Sigmoid colon (tissue), 7 donors: Measurements from ENCODE around the gene FUBP3. TPM values are rescaled to one million over a fixed set of nuclear protein-coding genes. Genes with fewer than 3 reads are reported as not detected.
A peak's percentile ranks its signal among the peaks of the same experiment; 100 is the strongest.
"Not testable (repeated sequence)": the region's sequence is repeated elsewhere in the genome, so short reads cannot be mapped to it uniquely, and the experiment has no call there.

Source experiments
- DNase-seq: peaks from one replicate; pipeline ENCODE4 v3.0.0-alpha.2; 2019
- H3K27ac ChIP-seq, 4 donors: fragments of 200-600 bp; sonication (generic); one replicate each; pipeline ENCODE4 v1.5.1; 2016 to 2019; ENCODE audit warnings: mild to moderate bottlenecking in 1 of 4
- H3K27me3 ChIP-seq, 3 donors: fragments of 200-600 bp; sonication (generic); one replicate each; pipeline ENCODE4 v1.5.1; 2019; ENCODE audit warnings: mild to moderate bottlenecking in 1 of 3
- H3K36me3 ChIP-seq, 4 donors: fragments of 200-600 bp; sonication (generic); one replicate each; pipeline ENCODE4 v1.5.1; 2016 to 2019
- H3K4me1 ChIP-seq, 4 donors: fragments of 200-600 bp; sonication (generic); one replicate each; pipeline ENCODE4 v1.5.1; 2017 to 2019
- H3K4me3 ChIP-seq, 4 donors: fragments of 200-600 bp; sonication (generic); one replicate each; pipeline ENCODE4 v1.5.1; 2017 to 2019; ENCODE audit warnings: mild to moderate bottlenecking in 2 of 4, moderate library complexity in 1 of 4
- H3K9me3 ChIP-seq, 4 donors: fragments of 200-600 bp in 3 of 4; sonication (generic) in 3 of 4; one replicate each; pipeline versions ENCODE4 v1.5.1 to v1.6.1; 2013 to 2019
- EP300 ChIP-seq, 4 donors: sonication (generic); formaldehyde crosslinking; IDR thresholded peaks; one replicate each; pipeline ENCODE4 v1.6.1; 2017; ENCODE audit warnings: antibody characterized with exemption in 4 of 4
- POLR2A ChIP-seq, 2 donors: fragments of 450-650 bp; IDR thresholded peaks; one replicate each; pipeline ENCODE4 v1.6.1; 2016; ENCODE audit warnings: antibody characterized with exemption in 2 of 2, mild to moderate bottlenecking in 2 of 2, moderate library complexity in 2 of 2
- POLR2AphosphoS5 ChIP-seq, 4 donors: sonication (generic); formaldehyde crosslinking; IDR thresholded peaks; one replicate each; pipeline ENCODE4 v1.6.1; 2017; ENCODE audit warnings: antibody characterized with exemption in 4 of 4
- WGBS, 2 donors: extraction: QIAGEN DNeasy Blood & Tissue Kit; methylation state at CpG; one replicate each; pipeline ENCODE4 v1.1.7; 2013; 5-methylcytosine and 5-hydroxymethylcytosine counted together
- intact Hi-C: fragments of 100-400 bp; cut with DNase I; formaldehyde crosslinking; loops from one replicate; pipeline ENCODE4 v1.15.1; 2023
- polyA plus RNA-seq, 3 donors: library from polyadenylated mRNA; stranded (reverse); fragments of 200-250 nt; gene quantifications; one replicate each; pipeline ENCODE4 v1.2.3, GENCODE V29; 2013
- total RNA-seq, 4 donors: library from RNA; depleted of rRNA; stranded (reverse); fragments of >200 nt; gene quantifications; one replicate each; pipeline ENCODE4 v1.1.0, GENCODE V29; 2016
- TF ChIP-seq, protein P1 (sequence below), 4 experiments: fragments of 450-650 bp in 3 of 4; fragments of 200-600 bp in 1 of 4; IDR thresholded peaks; one replicate each; pipeline ENCODE4 v1.5.1; 2016 to 2019; ENCODE audit warnings: antibody characterized with exemption in 4 of 4, mild to moderate bottlenecking in 3 of 4, moderate library complexity in 2 of 4
- donor health status: healthy with polysubstance abuse.
- donor health status: Bipolar disorder and iron deficiency.
- donor health status: healthy.

The FUBP3 gene
- total and polyA plus RNA-seq, 7 donors: 19.4 to 44.4 (median 41.3) TPM

DNA sequence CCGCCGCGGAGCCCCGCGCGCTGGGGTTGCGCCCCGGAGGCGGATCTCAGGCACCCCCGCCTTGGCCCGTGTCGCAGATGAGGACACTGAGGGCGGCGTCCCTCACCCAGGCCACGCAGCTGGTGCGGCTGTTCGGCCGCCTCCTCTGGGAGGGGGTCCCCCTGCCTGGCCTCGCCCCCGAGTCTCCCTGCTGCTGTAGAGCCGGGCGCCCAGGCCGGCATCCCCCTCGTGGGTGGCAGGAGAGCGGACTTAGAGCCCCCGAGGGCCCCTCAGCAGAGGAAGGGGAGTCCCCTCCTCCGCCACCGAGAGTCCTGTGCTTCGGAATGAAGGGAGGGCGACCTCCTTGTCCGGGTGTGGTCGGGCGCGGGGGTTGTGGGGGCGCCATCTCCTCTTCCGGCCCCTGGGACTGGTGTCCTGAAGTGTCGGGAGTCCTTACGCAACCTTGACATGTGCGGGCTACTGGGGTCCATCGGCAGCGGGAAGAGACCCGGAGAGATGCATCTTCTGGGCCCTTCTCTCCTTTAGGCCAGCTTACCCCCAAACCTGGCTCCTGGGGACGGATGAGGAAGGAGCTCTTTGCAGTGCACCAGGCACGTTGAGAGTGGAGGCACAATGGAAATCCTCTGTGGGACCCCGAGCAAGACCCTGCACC is 102.5 kb downstream of the FUBP3 start:
- peak overlapping the region; percentile 36 to 57 (median 51) for H3K4me3 ChIP-seq
- H3K36me3 ChIP-seq: no peaks in the 10 kb centered on the region
- no peak for DNase-seq
- intact Hi-C loops: loop anchor here (1.0 to 5.0 kb wide), 2 partner anchors 105 to 221 kb away; partner anchors contain the start of gene FUBP3
- peak overlapping the region in 2 of 4 donors; percentile 31 to 45 for H3K27ac ChIP-seq
- H3K9me3 ChIP-seq: peaks cover 0 to 3% (median 0%) of the 10 kb centered on the region in 4 donors
- H3K27me3 ChIP-seq: peaks cover 0 to 10% (median 3%) of the 10 kb centered on the region in 3 donors
- peaks cover 0 to 16% (median 15%) of the 10 kb centered on the region in 4 donors for H3K4me1 ChIP-seq
- 1 to 2% methylated on average over 45 of the region's 45 CpGs for WGBS, 2 donors
- TF ChIP-seq POLR2AphosphoS5 (IDR thresholded peaks at IDR 0.05): no peak
- no peak for TF ChIP-seq POLR2A (IDR thresholded peaks at IDR 0.05)
- no peak for TF ChIP-seq EP300 (IDR thresholded peaks at IDR 0.05)
- TF ChIP-seq, protein P1, sequence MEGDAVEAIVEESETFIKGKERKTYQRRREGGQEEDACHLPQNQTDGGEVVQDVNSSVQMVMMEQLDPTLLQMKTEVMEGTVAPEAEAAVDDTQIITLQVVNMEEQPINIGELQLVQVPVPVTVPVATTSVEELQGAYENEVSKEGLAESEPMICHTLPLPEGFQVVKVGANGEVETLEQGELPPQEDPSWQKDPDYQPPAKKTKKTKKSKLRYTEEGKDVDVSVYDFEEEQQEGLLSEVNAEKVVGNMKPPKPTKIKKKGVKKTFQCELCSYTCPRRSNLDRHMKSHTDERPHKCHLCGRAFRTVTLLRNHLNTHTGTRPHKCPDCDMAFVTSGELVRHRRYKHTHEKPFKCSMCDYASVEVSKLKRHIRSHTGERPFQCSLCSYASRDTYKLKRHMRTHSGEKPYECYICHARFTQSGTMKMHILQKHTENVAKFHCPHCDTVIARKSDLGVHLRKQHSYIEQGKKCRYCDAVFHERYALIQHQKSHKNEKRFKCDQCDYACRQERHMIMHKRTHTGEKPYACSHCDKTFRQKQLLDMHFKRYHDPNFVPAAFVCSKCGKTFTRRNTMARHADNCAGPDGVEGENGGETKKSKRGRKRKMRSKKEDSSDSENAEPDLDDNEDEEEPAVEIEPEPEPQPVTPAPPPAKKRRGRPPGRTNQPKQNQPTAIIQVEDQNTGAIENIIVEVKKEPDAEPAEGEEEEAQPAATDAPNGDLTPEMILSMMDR (IDR thresholded peaks at IDR 0.05): no peak

DNA sequence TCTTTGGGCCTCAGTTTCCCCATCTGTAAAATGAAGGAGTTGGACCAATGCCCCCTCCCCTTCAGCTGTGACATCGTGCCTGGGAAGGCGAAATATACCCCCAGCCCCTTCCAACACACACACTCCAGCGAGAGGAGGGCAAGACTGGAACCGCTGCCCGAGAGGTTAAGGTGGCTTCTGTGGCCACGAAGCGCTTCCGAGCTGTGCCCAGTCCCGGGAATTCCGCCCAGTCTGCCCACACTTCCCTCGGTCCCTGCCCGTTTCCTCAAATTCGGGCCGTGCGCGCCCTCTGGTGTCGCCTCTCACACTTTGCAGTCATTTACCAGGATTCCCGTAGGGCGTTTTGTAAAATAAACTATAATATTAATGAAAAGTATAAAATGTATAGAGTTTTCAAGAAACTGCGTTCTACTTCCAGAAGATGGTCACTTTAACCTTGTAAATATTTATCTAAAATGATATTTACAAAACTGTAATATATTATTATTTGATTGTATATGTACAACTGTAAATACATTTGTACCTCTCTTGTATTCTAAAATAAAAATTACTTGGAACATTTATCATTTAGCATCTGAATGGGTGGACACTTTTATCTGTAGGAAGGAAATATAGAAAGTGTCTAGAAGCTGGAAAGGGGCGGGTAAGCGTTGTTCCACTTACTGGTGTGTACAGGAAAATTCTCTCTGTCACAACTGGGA is 103.2 kb downstream of the FUBP3 start:
- peaks cover 0 to 16% (median 15%) of the 10 kb centered on the region in 4 donors for H3K4me1 ChIP-seq
- peaks cover 0 to 10% (median 3%) of the 10 kb centered on the region in 3 donors for H3K27me3 ChIP-seq
- intact Hi-C loops: loop anchor here (1.0 to 5.0 kb wide), 2 partner anchors 105 to 221 kb away; partner anchors contain the start of gene FUBP3
- 3 to 5% methylated on average over 22 of the region's 22 CpGs for WGBS, 2 donors
- DNase-seq: peak; percentile 87
- peaks cover 0 to 3% (median 0%) of the 10 kb centered on the region in 4 donors for H3K9me3 ChIP-seq
- peak overlapping the region in 1 of 4 donors; percentile 45 for H3K27ac ChIP-seq
- TF ChIP-seq, protein P1 (IDR thresholded peaks at IDR 0.05): peak; percentile 44 to 81 (median 75)
- TF ChIP-seq EP300 (IDR thresholded peaks at IDR 0.05): no peak
- H3K4me3 ChIP-seq: peak overlapping the region; percentile 36 to 57 (median 51)
- no peaks in the 10 kb centered on the region for H3K36me3 ChIP-seq

DNA sequence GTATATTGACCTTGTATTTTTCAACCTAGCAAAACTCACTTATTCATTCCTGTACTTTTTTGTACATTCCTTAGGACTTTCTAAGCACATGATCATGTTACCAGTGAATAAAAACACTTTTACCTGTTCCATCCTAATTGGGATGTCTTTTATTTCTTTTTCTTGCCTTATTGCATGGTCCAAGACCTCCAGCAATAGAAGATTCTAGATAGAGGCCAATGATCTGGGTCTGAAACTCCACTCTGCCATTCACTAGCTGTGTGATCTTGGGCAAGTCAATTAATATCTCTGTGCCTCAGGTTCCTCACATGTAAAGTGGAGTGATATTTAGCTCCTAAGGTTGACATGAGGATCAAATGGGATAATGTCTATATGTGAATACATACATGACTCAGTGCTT is 105.7 kb downstream of the FUBP3 start:
- H3K4me3 ChIP-seq: no peak overlapping the region
- DNase-seq: no peak
- peaks cover 0 to 7% (median 3%) of the 10 kb centered on the region in 3 donors for H3K27me3 ChIP-seq
- no peaks in the 10 kb centered on the region for H3K36me3 ChIP-seq
- H3K9me3 ChIP-seq: peaks cover 0 to 3% (median 0%) of the 10 kb centered on the region in 4 donors
- peaks cover 0 to 21% (median 17%) of the 10 kb centered on the region in 4 donors for H3K4me1 ChIP-seq
- H3K27ac ChIP-seq: no peak overlapping the region
- TF ChIP-seq POLR2AphosphoS5 (IDR thresholded peaks at IDR 0.05) (no peak), EP300 (IDR thresholded peaks at IDR 0.05) (no peak), POLR2A (IDR thresholded peaks at IDR 0.05) (no peak)
- TF ChIP-seq, protein P1 (IDR thresholded peaks at IDR 0.05): no peak
- intact Hi-C loops: no loop called here

DNA sequence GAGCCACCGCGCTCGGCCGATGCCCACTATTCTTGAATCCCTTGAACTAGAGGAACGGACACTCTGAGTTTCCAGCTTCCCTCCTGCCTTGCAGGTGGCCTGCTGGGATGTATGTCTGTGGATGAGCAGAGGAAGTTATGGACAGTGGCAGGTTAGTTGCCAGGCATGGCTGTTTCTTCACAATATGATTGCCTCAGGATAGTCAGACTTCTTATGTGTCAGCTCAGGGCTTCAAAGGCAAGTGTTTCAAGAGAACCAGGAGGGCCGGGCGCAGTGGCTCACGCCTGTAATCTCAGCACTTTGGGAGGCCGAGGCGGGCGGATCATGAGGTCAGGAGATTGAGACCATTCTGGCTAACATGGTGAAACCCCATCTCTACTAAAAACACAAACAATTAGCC is 106.6 kb downstream of the FUBP3 start:
- H3K36me3 ChIP-seq, H3K4me3 ChIP-seq, DNase-seq, H3K27ac ChIP-seq, intact Hi-C loops, H3K9me3 ChIP-seq, H3K27me3 ChIP-seq: not testable (repeated sequence)
- peaks cover 0 to 18% (median 16%) of the 10 kb centered on the region in 4 donors for H3K4me1 ChIP-seq
- WGBS, 2 donors: 92 to 94% methylated on average over 11 of the region's 11 CpGs

DNA sequence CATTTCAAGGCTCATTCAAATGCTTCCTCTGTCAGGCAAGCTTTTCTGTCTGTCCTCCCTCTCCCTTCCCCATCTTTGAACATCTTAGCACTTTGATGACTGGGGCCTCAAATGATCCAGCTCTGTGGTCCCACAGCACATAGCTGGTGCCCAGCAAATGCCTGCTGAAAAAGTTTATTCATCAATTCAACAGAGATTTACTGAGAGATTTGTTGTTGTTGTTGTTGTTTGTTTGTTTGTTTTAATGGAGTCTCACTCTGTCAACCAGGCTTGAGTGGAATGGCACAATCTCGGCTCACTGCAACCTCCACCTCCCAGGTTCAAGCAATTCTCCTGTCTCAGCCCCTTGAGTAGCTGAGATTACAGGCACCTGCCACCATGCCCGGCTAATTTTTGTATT is 108.2 kb downstream of the FUBP3 start:
- no peak overlapping the region for H3K27ac ChIP-seq
- H3K4me1 ChIP-seq: peaks cover 0 to 9% (median 7%) of the 10 kb centered on the region in 4 donors
- no peak for TF ChIP-seq POLR2A (IDR thresholded peaks at IDR 0.05)
- TF ChIP-seq POLR2AphosphoS5 (IDR thresholded peaks at IDR 0.05): no peak
- TF ChIP-seq, protein P1 (IDR thresholded peaks at IDR 0.05): no peak
- TF ChIP-seq EP300 (IDR thresholded peaks at IDR 0.05): no peak
- peaks cover 0 to 3% (median 0%) of the 10 kb centered on the region in 4 donors for H3K9me3 ChIP-seq
- H3K27me3 ChIP-seq: no peaks in the 10 kb centered on the region
- DNase-seq: no peak
- no peaks in the 10 kb centered on the region for H3K36me3 ChIP-seq
- H3K4me3 ChIP-seq: no peak overlapping the region
- whole genome bisulfite sequencing, 2 donors: 86 to 95% methylated on average over 2 of the region's 2 CpGs
- intact Hi-C loops: no loop called here
